ENCODE measurements around the gene MINDY2.

Gene MINDY2, protein sequence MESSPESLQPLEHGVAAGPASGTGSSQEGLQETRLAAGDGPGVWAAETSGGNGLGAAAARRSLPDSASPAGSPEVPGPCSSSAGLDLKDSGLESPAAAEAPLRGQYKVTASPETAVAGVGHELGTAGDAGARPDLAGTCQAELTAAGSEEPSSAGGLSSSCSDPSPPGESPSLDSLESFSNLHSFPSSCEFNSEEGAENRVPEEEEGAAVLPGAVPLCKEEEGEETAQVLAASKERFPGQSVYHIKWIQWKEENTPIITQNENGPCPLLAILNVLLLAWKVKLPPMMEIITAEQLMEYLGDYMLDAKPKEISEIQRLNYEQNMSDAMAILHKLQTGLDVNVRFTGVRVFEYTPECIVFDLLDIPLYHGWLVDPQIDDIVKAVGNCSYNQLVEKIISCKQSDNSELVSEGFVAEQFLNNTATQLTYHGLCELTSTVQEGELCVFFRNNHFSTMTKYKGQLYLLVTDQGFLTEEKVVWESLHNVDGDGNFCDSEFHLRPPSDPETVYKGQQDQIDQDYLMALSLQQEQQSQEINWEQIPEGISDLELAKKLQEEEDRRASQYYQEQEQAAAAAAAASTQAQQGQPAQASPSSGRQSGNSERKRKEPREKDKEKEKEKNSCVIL

DNA sequence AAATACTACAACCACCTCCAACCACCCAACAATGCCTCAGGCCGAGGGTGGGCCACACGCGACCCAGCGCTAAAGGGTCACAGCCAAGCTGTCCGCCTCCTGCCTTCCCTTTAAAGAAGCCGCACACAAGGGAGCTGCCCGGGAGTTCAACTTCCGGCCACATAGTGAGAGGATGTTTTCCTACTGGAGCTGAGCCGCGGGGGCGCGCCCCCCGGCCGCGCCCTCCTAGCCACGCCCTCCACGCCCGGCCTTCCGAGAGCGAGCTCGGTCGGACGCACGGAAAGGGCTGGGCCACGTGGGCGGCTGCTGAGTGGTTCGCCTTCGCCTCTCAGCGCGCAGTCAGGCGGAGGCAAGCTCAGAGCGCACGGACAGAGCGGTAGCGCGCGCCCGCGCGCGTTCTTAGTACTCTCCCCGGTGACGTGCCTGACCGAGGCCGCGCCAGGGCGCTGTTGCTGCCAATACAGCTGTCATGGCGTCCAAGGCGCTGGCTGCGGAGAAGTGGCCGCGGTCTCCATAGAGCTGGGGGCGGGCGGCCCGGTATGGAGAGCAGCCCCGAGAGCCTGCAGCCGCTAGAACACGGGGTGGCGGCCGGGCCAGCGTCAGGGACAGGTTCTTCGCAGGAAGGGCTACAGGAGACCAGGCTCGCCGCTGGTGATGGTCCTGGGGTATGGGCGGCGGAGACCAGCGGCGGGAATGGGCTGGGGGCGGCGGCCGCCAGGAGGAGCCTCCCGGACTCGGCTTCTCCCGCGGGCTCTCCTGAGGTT lies at the start of gene MINDY2:
Gene MINDY2, plus strand, starts transcription at position 446 of the 764 bp plus-strand sequence. Its CDS starts 94 bp downstream, at position 540.
- DNase-seq = peak; percentile 96

GRCh38 chr15:58724466-58724865 lies 46.6 kb upstream of the MINDY2 start:
- DNase-seq = peak; percentile 2

- DNase-seq = no peak
Observed at GRCh38 chr15:58726867-58727266, 44.2 kb upstream of the MINDY2 start.

DNA sequence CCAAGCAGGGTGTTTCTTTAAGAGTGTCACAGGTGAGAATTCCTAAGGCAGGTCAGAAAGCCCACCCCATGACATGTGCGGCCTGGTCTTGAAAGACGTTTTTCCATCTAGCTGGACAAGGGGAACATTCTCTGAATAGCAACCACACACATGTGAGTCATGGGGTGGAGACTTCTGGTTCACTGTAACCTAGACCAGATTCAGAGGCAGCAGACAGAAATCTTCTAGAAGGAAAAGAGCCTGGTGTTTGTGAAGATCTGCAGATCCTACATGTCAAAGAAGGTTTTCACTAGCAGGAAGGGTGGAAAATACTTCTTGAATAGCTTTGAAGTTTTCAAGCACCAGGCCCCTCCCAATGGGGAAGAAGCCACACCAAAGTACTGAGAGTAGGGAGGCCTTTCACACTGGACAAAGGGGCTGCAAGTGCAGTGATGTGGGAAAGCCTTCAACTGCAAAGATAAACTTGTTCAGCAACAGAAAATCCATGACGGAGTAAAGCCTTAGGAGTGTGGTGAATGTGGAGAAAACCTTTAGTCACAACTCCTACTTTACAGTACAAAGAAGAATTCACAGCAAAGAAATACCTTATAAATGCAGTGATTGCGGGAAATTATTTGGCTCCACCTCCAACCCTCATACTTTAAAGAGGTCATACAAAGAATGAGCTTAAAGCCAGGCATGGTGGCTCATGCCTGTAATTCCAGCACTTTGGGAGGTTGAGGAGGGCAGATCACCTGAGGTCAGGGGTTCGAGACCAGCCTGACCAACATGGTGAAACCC lies 39.2 kb upstream of the MINDY2 start:
- no peak for DNase-seq

DNA sequence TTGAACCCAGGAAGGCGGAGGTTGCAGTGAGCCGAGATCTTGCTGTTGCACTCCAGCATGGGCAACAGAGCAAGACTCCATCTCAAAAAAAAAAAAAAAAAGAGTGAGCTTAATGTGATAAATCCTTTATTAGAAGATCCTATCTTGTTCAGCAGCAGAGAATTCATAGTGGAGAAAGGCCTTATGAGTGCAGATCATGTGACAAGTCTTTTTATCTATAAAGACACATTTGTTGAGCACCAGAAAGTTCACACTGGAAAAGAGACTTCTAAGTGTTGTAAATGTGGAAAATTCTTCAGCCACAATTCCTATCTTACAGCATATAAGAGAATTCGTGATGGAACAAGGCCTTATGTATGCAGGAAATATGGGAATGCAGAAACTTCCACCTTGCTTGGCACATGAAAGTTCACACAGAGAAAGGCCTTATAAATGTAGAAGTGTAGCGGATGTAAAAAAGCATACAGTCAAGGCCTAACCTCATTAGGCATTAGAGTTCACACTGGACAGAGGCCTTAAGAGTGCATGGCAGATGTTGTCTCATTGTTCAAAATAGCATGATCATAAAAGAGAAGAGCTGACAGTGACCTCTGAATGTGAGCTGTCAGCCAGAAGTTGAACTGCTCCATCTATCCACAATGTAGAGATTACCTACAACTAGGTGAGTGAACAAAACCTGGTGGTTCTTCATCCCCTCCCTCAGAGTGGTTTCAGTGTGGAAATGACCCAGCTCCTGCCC lies 38.3 kb upstream of the MINDY2 start:
- DNase-seq = no peak

DNA sequence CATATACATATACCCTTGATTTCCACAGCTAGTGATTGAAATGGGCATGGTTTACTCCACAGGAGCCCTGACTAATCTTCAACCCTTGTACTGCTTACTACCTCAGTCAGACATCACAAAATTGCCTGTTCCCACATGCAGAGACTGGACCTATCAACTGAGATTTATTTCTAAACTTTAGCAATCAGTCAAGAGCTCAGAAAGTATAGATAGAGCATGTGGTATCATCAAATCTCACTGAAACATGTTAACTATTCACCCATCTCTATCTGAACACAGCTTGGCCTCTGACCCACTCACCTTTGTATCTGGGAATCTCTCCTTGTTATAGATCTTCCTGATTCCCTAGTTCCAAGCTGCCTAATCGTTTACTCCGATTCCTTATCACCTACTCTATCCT lies 36.2 kb upstream of the MINDY2 start:
- no peak for DNase-seq

GRCh38 chr15:58736018-58736643 lies 35.0 kb upstream of the MINDY2 start:
- DNase-seq = no peak

DNA sequence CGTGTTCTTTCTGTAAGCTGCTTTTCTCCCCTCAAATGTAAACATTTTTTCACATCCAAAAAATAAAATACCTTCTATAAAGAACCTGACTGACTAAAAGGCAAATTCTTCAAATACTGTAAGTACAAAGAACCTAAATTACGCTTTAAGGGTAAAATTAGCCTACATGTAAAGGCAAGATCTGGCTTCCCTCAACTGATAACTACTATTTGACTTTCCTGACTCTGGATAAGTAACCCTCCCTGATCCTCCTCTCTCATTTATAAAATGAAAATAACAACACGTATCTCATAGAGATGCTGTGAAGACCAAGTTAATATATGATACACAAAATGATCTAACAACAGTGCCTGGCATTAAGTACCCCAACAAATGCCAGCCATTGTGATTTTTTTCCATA lies 33.8 kb upstream of the MINDY2 start:
- DNase-seq = no peak

DNA sequence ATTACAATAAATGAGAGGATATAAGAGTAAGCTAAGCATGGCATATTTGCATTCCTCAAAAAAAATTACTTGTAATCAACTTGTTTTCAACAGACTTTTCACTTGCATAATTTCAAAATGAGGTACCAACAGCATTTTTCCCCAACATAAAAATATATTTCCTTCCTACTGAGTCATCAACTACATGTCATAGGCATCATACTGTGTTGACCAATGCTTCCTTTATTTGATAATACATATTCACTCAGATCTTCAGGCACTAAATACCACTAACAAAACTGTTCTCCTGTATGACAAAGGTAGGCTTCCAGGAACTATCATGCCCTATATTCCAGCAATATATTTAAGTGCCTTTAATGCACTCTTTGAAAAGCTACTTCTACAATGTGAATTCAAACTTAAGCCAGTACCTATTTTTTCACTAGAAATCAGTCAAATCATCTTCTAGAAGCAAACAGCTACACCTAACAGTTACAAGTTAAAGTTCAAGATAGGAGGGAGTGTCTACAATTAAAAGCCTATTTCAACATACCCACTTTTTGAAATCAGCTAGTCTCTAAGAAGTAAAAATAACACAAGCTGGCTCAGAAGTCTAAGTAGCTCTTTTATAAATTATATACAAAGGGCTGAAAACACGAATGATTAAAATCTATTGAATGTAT lies 32.9 kb upstream of the MINDY2 start:
- no peak for DNase-seq

DNA sequence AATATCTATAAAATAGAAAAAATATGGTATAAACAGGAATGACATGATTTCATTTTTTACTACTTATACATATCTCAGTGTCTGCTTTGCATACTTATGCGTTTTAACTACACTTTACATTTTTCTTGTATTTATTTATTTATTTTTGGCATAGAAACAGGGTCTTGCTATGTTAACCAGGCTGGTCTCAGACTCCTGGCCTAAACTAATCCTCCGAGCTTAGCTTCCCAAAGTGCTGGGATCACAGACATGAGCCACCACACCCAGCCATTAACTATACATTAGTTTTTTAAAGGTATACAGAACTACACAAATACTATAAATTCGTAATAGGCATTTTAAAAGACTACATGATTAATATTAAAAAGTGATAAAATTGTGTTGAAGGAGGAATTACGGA lies 30.7 kb upstream of the MINDY2 start:
- DNase-seq = no peak

DNA sequence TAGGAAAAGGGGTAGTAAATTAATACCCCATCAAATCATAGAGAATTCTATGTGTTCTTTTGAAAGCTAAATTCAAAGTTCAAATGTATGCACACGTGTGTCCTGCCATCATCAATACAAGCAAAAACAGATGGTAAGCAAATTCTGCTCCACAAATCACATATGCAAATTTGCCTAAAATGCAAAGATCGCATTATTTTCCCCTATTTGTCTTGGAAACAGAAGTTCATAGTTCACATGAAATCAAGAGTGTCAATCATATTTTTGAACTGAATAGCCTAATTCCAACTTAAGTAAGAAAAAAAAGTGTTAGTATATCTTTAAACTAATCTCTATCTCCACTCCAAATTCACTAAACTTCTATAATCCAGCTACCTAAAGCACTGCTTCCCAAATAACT lies 30.1 kb upstream of the MINDY2 start:
- DNase-seq = no peak

DNA sequence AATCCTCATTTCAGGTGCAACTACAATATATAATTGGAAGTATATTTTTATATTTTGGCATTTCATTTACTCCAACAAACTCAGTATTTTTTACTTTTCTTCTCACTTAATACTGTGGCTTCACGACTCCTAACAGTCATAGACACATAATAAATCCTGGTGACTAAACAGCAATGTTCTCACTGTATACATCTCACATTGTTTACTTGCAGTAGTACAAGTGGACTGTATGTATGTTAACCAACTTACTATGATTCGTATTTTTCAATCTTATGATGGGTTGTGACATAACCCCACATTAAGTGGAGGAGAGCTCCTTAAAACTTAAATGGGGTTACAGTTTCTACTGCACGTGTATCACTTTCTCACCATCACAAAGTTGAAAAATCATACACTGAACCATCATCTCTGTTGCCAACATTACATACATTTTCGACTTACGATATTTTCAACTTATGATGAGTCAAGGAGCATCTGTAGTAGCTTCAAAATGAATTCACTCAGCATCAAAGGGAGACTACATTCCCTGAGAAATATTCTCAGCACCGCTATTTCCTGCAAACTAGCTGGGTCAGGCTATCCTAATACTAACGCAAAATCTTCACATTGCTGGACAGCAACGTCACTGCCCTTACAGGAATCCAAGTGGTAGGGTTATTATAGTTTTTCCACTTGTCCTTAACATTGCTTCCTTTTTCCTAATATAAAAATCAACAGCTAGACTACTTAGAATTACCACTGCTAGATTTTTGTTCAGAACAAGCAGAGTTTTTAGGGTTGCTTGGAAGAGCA lies 28.9 kb upstream of the MINDY2 start:
- DNase-seq = no peak

DNA sequence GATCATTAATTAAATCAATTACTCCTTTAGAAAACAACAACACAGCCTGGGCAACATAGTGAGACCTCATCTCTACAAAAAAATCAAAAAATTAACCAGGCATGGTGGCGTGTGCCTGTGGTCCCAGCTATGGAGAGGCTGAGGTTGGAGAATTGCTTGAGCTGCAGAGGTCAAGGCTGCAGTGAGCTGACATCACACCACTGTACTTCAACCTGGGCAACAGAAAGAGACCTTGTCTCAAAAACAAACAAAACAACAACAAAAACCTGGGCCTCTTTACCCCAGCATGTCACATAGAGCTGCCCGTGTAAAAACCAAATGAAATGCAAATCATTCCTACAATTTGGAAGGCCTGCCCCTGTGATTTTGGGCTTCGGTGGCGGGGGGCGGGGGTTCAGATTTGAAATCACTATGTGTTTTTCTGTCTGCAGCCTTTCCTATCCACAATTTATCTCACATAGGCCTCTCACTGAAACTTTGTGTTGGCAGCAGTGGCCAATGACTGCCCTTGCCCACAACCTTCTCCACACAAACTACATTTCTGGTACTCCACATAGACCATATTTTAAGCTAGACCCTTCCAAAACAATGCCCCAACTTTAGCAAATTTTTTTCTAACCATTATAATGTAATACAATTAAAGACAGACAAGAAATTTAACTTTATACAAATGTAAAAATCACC lies 28.1 kb upstream of the MINDY2 start:
- no peak for DNase-seq

GRCh38 chr15:58746174-58746573 lies 24.9 kb upstream of the MINDY2 start:
- no peak for DNase-seq

DNA sequence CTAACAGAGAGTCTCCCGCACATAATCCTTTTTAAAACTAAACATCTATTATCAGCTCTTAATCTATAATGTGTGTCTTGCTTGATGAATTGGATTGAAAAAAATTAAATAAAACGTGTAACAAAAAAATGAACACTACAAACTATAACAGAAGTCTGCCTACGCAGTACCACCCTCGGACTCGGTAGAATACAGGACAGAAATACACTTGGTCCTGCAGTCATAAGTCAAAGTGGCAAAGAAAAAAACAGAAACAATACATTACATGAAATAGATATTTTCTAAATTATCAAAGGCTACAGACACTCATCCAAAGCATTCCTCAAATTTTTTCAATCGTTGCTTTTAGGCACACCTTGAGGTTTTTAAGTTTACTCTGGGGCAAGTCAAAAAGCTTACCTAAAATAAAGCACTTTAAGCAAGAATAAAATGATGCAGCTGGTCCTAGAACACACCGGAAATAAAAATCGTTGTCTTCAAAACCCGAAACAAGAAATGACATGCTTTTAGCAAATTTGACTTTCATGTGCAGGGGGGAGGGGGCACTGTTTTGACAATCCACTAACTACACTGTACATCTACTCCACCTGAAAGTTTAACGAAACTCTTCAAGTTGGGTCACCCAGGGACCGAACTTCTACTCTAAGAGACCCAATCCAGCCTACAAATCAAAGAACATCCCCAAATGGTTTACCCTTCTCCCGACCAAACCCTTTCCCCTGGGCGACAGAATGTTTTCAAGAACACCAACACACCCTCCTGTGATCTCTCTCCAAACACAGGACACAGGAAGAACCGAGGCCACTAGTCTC lies 22.9 kb upstream of the MINDY2 start:
- DNase-seq = no peak

GRCh38 chr15:58748852-58749531 lies 22.1 kb upstream of the MINDY2 start:
- peak; percentile 29 for DNase-seq

GRCh38 chr15:58749532-58750337 lies 21.4 kb upstream of the MINDY2 start, which contains the start of gene ADAM10:
ADAM10 (minus strand) TSS chr15:58749707; CDS start chr15:58749534, 173 bp downstream.
- DNase-seq = peak; percentile 97
